H1 (cell line): ENCODE measurements around the gene OPALIN. TPM values are rescaled to one million over a fixed set of nuclear protein-coding genes. Genes with fewer than 3 reads are reported as not detected.

Experiments
- CTCF ChIA-PET: fragments of 300-600 bp; sonication (Branson Sonifier 250); formaldehyde crosslinking; loops from one replicate; lab custom pipeline; 2021; ENCODE audit not compliant: partially characterized antibody; lab: Charles Lee
- POLR2A ChIA-PET: fragments of 300-600 bp; sonication (Branson Sonifier 250); formaldehyde crosslinking; loops from one replicate; lab custom pipeline; 2021; ENCODE audit warnings: inconsistent platforms; ENCODE audit not compliant: partially characterized antibody; lab: Charles Lee
- DNase-seq, 2 experiments: peaks; one replicate each; pipeline versions ENCODE4 v3.0.0 to v3.0.0-alpha.2; 2010 to 2022; ENCODE audit warnings: low spot score in 2 of 2, low read depth in 1 of 2, mixed read lengths in 1 of 2
- FAIRE-seq: peaks from 2 replicates; lab custom pipeline; 2011; peaks lifted over from hg19 to GRCh38; lab: Jason Lieb, UNC
- H2AFZ ChIP-seq: 2 replicates; pipeline ENCODE4 v1.8.1; 2012; ENCODE audit warnings: low read length, inconsistent platforms
- H2AK5ac ChIP-seq: 2 replicates; pipeline ENCODE4 v1.6.1; 2013; ENCODE audit warnings: low read depth, low read length
- H2BK120ac ChIP-seq: replicated peaks from 2 replicates; pipeline ENCODE3; 2013; ENCODE audit warnings: low read depth, low read length, inconsistent platforms
- H2BK12ac ChIP-seq: 2 replicates; pipeline ENCODE4 v1.6.1; 2013; ENCODE audit warnings: low read depth, low read length
- H2BK15ac ChIP-seq: 2 replicates; pipeline ENCODE4 v1.6.1; 2013; ENCODE audit warnings: low read length
- H2BK20ac ChIP-seq: 2 replicates; pipeline ENCODE4 v1.6.1; 2013; ENCODE audit warnings: low read length
- H2BK5ac ChIP-seq: 2 replicates; pipeline ENCODE4 v1.6.1; 2013; ENCODE audit warnings: low read depth, low read length
- H3K14ac ChIP-seq: 2 replicates; pipeline ENCODE4 v1.6.1; 2013; ENCODE audit warnings: inconsistent platforms; ENCODE audit not compliant: insufficient read length
- H3K18ac ChIP-seq: 2 replicates; pipeline ENCODE4 v1.6.1; 2013; ENCODE audit warnings: low read length; ENCODE audit errors: extremely low read depth
- H3K23ac ChIP-seq: 2 replicates; pipeline ENCODE4 v1.6.1; 2013; ENCODE audit warnings: inconsistent platforms; ENCODE audit not compliant: insufficient read length
- H3K23me2 ChIP-seq: 2 replicates; pipeline ENCODE4 v1.6.1; 2013; ENCODE audit warnings: low read depth, low read length
- H3K27ac ChIP-seq: 2 replicates; pipeline ENCODE4 v1.6.1; 2011; ENCODE audit warnings: low read depth, low read length, inconsistent platforms
- H3K27me3 ChIP-seq, 4 experiments: replicated peaks in 1 of 4; 1 replicate in 1 of 4; 2 replicates in 3 of 4; pipeline versions ENCODE4 v1.6.1 to v1.8.1; 2011 to 2013; ENCODE audit warnings: low read length in 3 of 4, mild to moderate bottlenecking in 3 of 4, inconsistent platforms in 2 of 4, mixed read lengths in 2 of 4, moderate library complexity in 1 of 4; ENCODE audit not compliant: control insufficient read depth in 3 of 4, insufficient read depth in 3 of 4; ENCODE audit errors: extremely low read depth in 1 of 4
- H3K36me3 ChIP-seq, 4 experiments: 2 replicates each; pipeline versions ENCODE4 v1.6.1 to v1.8.1; 2011 to 2013; ENCODE audit warnings: mild to moderate bottlenecking in 4 of 4, low read length in 3 of 4, moderate library complexity in 2 of 4, control low read depth in 1 of 4, inconsistent platforms in 1 of 4; ENCODE audit not compliant: insufficient read depth in 4 of 4, control insufficient read depth in 2 of 4
- H3K4ac ChIP-seq: replicated peaks from 2 replicates; pipeline ENCODE3; 2013; ENCODE audit warnings: low read length, low read depth, mixed read lengths, inconsistent platforms; ENCODE audit not compliant: insufficient read length
- H3K4me1 ChIP-seq, 4 experiments: replicated peaks in 1 of 4; 1 replicate in 1 of 4; 2 replicates in 3 of 4; pipeline versions ENCODE4 v1.6.1 to v1.8.1; 2011 to 2013; ENCODE audit warnings: low read length in 3 of 4, inconsistent platforms in 2 of 4, mixed read lengths in 1 of 4; ENCODE audit not compliant: insufficient read depth in 4 of 4, control insufficient read depth in 3 of 4
- H3K4me2 ChIP-seq, 2 experiments: 2 replicates each; pipeline versions ENCODE4 v1.6.1 to v1.8.1; 2011 to 2013; ENCODE audit warnings: low read depth in 2 of 2, low read length in 2 of 2, control low read depth in 1 of 2, inconsistent platforms in 1 of 2, mild to moderate bottlenecking in 1 of 2; ENCODE audit not compliant: insufficient read depth in 1 of 2
- H3K4me3 ChIP-seq, 4 experiments: fragments of 200-600, 300-600 bp in 1 of 4; sonication (generic), shearing (Covaris generic), sonication (Bioruptor Twin) in 1 of 4; 2 replicates each; pipeline versions ENCODE4 v1.5.1 to v1.8.1; 2011 to 2016; ENCODE audit warnings: low read length in 4 of 4, low read depth in 3 of 4, control low read depth in 2 of 4, inconsistent platforms in 2 of 4, mild to moderate bottlenecking in 2 of 4, mixed read lengths in 1 of 4, moderate library complexity in 1 of 4; ENCODE audit not compliant: insufficient read depth in 2 of 4; ENCODE audit errors: extremely low read depth in 1 of 4
- H3K56ac ChIP-seq: replicated peaks from 2 replicates; pipeline ENCODE3; 2013; ENCODE audit warnings: low read depth, mild to moderate bottlenecking, mixed read lengths, low read length, inconsistent platforms; ENCODE audit not compliant: insufficient read length
- H3K79me1 ChIP-seq: 2 replicates; pipeline ENCODE4 v1.6.1; 2013; ENCODE audit warnings: low read depth, low read length, control low read depth
- H3K79me2 ChIP-seq, 2 experiments: 2 replicates each; pipeline versions ENCODE4 v1.6.1 to v1.8.1; 2012 to 2013; ENCODE audit warnings: low read length in 2 of 2, mild to moderate bottlenecking in 2 of 2, inconsistent platforms in 1 of 2; ENCODE audit not compliant: insufficient read depth in 2 of 2, control insufficient read depth in 1 of 2
- H3K9ac ChIP-seq, 4 experiments: replicated peaks in 1 of 4; 1 replicate in 1 of 4; 2 replicates in 3 of 4; pipeline versions ENCODE4 v1.6.1 to v1.8.1; 2011 to 2013; ENCODE audit warnings: low read depth in 3 of 4, low read length in 3 of 4, control low read depth in 2 of 4, mild to moderate bottlenecking in 2 of 4, moderate library complexity in 2 of 4, inconsistent platforms in 1 of 4; ENCODE audit errors: extremely low read depth in 1 of 4
- H3K9me3 ChIP-seq, 2 experiments: 2 replicates each; pipeline versions ENCODE4 v1.6.1 to v1.8.1; 2012 to 2013; ENCODE audit warnings: mild to moderate bottlenecking in 2 of 2, moderate library complexity in 2 of 2, control low read depth in 1 of 2, inconsistent platforms in 1 of 2, low read depth in 1 of 2, low read length in 1 of 2, mixed read lengths in 1 of 2; ENCODE audit not compliant: insufficient read depth in 2 of 2
- H4K20me1 ChIP-seq, 2 experiments: replicated peaks in 1 of 2; 2 replicates each; pipeline versions ENCODE3 to v1.8.1; 2011 to 2013; ENCODE audit warnings: inconsistent platforms in 2 of 2, low read length in 2 of 2, mild to moderate bottlenecking in 1 of 2; ENCODE audit not compliant: insufficient read depth in 2 of 2, control insufficient read depth in 1 of 2
- H4K5ac ChIP-seq: 2 replicates; pipeline ENCODE4 v1.6.1; 2013; ENCODE audit warnings: low read length, low read depth, mixed read lengths, inconsistent platforms; ENCODE audit not compliant: insufficient read length
- H4K8ac ChIP-seq: 2 replicates; pipeline ENCODE4 v1.8.0; 2013; ENCODE audit warnings: mild to moderate bottlenecking, moderate library complexity, low read length, inconsistent platforms; ENCODE audit not compliant: insufficient read depth; ENCODE audit errors: extremely low read depth
- H4K91ac ChIP-seq: replicated peaks from 2 replicates; pipeline ENCODE3; 2013; ENCODE audit warnings: low read length, mixed read lengths, inconsistent platforms; ENCODE audit not compliant: insufficient read length
- CHD1 ChIP-seq: IDR thresholded peaks from 2 replicates; pipeline ENCODE4 v1.6.1; 2012; ENCODE audit warnings: low read depth, low read length, improper control_type of control experiment
- CREB1 ChIP-seq: IDR thresholded peaks from 2 replicates; pipeline ENCODE4 v1.6.1; 2012; ENCODE audit warnings: inconsistent platforms
- CTBP2 ChIP-seq: IDR thresholded peaks from 2 replicates; pipeline ENCODE4 v1.7.0; 2011; ENCODE audit warnings: borderline replicate concordance, mild to moderate bottlenecking, moderate library complexity, mixed read lengths, low read length; ENCODE audit not compliant: insufficient read depth, insufficient read length
- FOSL1 ChIP-seq: IDR thresholded peaks from 2 replicates; pipeline ENCODE4 v1.6.1; 2011; ENCODE audit warnings: mild to moderate bottlenecking, low read depth, low read length, moderate library complexity; ENCODE audit not compliant: insufficient read depth
- NRF1 ChIP-seq: IDR thresholded peaks from 2 replicates; pipeline ENCODE4 v1.6.1; 2011; ENCODE audit warnings: mild to moderate bottlenecking, low read depth, low read length, improper control_type of control experiment
- RBBP5 ChIP-seq: IDR thresholded peaks from 2 replicates; pipeline ENCODE4 v1.7.1; 2012; ENCODE audit warnings: low read depth, mild to moderate bottlenecking, inconsistent platforms, low read length, moderate library complexity, borderline replicate concordance
- RFX5 ChIP-seq: IDR thresholded peaks from 2 replicates; pipeline ENCODE4 v1.6.1; 2011; ENCODE audit warnings: low read depth, low read length, improper control_type of control experiment, borderline replicate concordance
- RXRA ChIP-seq: IDR thresholded peaks from 2 replicates; pipeline ENCODE4 v1.6.1; 2011; ENCODE audit warnings: low read depth, mild to moderate bottlenecking, low read length, moderate library complexity; ENCODE audit not compliant: insufficient read depth
- SIN3A ChIP-seq, 2 experiments: IDR thresholded peaks in 1 of 2; conservative IDR thresholded peaks in 1 of 2; 2 replicates each; pipeline ENCODE4 v1.6.1; 2011 to 2012; ENCODE audit warnings: low read length in 2 of 2, improper control_type of control experiment in 1 of 2, low read depth in 1 of 2, mild to moderate bottlenecking in 1 of 2
- SUZ12 ChIP-seq: fragments of 200-600 bp; sonication (generic); IDR thresholded peaks from 2 replicates; pipeline ENCODE4 v1.6.1; 2012; ENCODE audit warnings: mild to moderate bottlenecking, inconsistent platforms, low read length, moderate library complexity, mixed read lengths
- WGBS, 2 experiments: shearing (Covaris generic) in 1 of 2; methylation state at CpG; one replicate each; pipeline versions ENCODE4 v1.1.6 to v1.1.7; 2013 to 2015; ENCODE audit warnings: low lambda C conversion rate in 2 of 2, mixed read lengths in 2 of 2, inconsistent platforms in 1 of 2, low coverage in 1 of 2, missing lambda C conversion rate in 1 of 2; ENCODE audit not compliant: insufficient replicate concordance in 2 of 2, insufficient coverage in 1 of 2, insufficient read length in 1 of 2; ENCODE audit errors: extremely low coverage in 1 of 2, missing lambda C conversion rate in 1 of 2; 5-methylcytosine and 5-hydroxymethylcytosine counted together
- polyA plus RNA-seq, 7 experiments: library from polyadenylated mRNA; depleted of rRNA in 3 of 7; stranded (reverse) in 5 of 7; unstranded in 2 of 7; fragments of >200 nt in 5 of 7; fragments of 200-250 nt in 2 of 7; gene quantifications; 1 replicate in 5 of 7; 2 replicates in 1 of 7; 4 replicates in 1 of 7; pipeline versions ENCODE4 v1.2.1 to v1.2.3, GENCODE V29; 2011 to 2013; ENCODE audit warnings: missing spikeins in 2 of 7, mixed read lengths in 2 of 7
- total RNA-seq: library from RNA; stranded (reverse); fragmentation: NEBNext Ultra II Directional; extraction: Animal tissue kit (Norgen Biotek cat#: 25700); gene quantifications from 2 replicates; pipeline ENCODE4 v1.2.1, GENCODE V29; 2021
- TF ChIP-seq, protein P1 (sequence below), 3 experiments: IDR thresholded peaks; 1 replicate in 2 of 3; 2 replicates in 1 of 3; pipeline versions ENCODE4 v1.5.1 to v1.6.1; 2011; ENCODE audit warnings: low read length in 3 of 3, mild to moderate bottlenecking in 3 of 3, inconsistent platforms in 2 of 3, low read depth in 1 of 3, moderate library complexity in 1 of 3; ENCODE audit not compliant: insufficient read depth in 1 of 3; ENCODE audit errors: control extremely low read depth in 1 of 3

Gene OPALIN
- total and polyA plus RNA-seq, 2 of the 8 experiments (the other 6 are each of a cell fraction or from before 2014, with no cell fraction given): 0.03 TPM; not detected in 1

GRCh38 chr10:96301616-96302015 is 57.2 kb downstream of the OPALIN start:
- H2BK15ac ChIP-seq: no peak overlapping the region
- H3K23me2 ChIP-seq: no peaks in the 10 kb centered on the region
- TF ChIP-seq CHD1: no peak
- no peak for TF ChIP-seq CTBP2
- no peak for TF ChIP-seq RXRA
- TF ChIP-seq RBBP5: no peak
- TF ChIP-seq SUZ12: no peak
- TF ChIP-seq CREB1: no peak
- TF ChIP-seq, protein P1, sequence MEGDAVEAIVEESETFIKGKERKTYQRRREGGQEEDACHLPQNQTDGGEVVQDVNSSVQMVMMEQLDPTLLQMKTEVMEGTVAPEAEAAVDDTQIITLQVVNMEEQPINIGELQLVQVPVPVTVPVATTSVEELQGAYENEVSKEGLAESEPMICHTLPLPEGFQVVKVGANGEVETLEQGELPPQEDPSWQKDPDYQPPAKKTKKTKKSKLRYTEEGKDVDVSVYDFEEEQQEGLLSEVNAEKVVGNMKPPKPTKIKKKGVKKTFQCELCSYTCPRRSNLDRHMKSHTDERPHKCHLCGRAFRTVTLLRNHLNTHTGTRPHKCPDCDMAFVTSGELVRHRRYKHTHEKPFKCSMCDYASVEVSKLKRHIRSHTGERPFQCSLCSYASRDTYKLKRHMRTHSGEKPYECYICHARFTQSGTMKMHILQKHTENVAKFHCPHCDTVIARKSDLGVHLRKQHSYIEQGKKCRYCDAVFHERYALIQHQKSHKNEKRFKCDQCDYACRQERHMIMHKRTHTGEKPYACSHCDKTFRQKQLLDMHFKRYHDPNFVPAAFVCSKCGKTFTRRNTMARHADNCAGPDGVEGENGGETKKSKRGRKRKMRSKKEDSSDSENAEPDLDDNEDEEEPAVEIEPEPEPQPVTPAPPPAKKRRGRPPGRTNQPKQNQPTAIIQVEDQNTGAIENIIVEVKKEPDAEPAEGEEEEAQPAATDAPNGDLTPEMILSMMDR (IDR thresholded peaks at IDR 0.05; ENCODE audit: control extremely low read depth in 1 of 3, insufficient read depth in 1 of 3, low read depth in 1 of 3, low read length in 3 of 3): no peak
- TF ChIP-seq NRF1: no peak
- no peak for TF ChIP-seq FOSL1
- TF ChIP-seq RFX5: no peak
- TF ChIP-seq SIN3A (conservative IDR thresholded peaks at IDR 0.05 in 1 of 2, IDR thresholded peaks at IDR 0.05 in 1 of 2; ENCODE audit: low read depth in 1 of 2, low read length in 2 of 2): no peak
- ChIA-PET CTCF (interaction anchor here (0.9 to 5.2 kb wide), 8 partner anchors 9 to 289 kb away, joined by 3 to 33 read pairs (median 4); no protein-coding TSS in a partner anchor), POLR2A (no interaction called here)
- no peaks in the 10 kb centered on the region for H3K4me1 ChIP-seq
- no peak overlapping the region for H2BK12ac ChIP-seq
- H3K79me2 ChIP-seq: no peaks in the 10 kb centered on the region
- no peak overlapping the region for H4K91ac ChIP-seq
- no peak overlapping the region for H3K27ac ChIP-seq
- H3K27me3 ChIP-seq: no peaks in the 10 kb centered on the region; a peak in 2 of 7 replicates
- no peak overlapping the region for H4K5ac ChIP-seq
- no peak overlapping the region for H2AK5ac ChIP-seq
- H3K4me2 ChIP-seq: no peak overlapping the region
- H4K8ac ChIP-seq: no peak overlapping the region
- H3K4ac ChIP-seq: no peak overlapping the region
- H2BK5ac ChIP-seq: no peak overlapping the region
- H2BK120ac ChIP-seq: no peak overlapping the region
- no peaks in the 10 kb centered on the region for H3K36me3 ChIP-seq
- H4K20me1 ChIP-seq: no peaks in the 10 kb centered on the region
- no peak overlapping the region for H3K4me3 ChIP-seq
- H3K23ac ChIP-seq: no peak overlapping the region
- H3K56ac ChIP-seq: no peak overlapping the region
- 77% methylated on average over 1 of the region's 1 CpG; no CpG with 5 or more reads in 1 of the 2 experiments for WGBS, 2 experiments
- no peak for FAIRE-seq
- no peaks in the 10 kb centered on the region for H3K9me3 ChIP-seq
- no peak for DNase-seq
- no peak overlapping the region for H3K9ac ChIP-seq
- no peak overlapping the region for H3K18ac ChIP-seq
- H3K14ac ChIP-seq: no peak overlapping the region
- H2BK20ac ChIP-seq: no peak overlapping the region; the same call in 1 of the 2 replicates
- H2AFZ ChIP-seq: peak overlapping the region; percentile 60; the same call in 1 of the 2 replicates
- H3K79me1 ChIP-seq: no peaks in the 10 kb centered on the region
